Activated CD4-positive, alpha-beta T cell treated with anti-CD3 and anti-CD28 coated beads for 24 hours (primary cell): Measurements from ENCODE around the gene DDR2.

Experiments
- DNase-seq, 2 donors: peaks; one replicate each; pipeline ENCODE4 v3.0.0-alpha.2; 2020; ENCODE audit warnings: low read depth in 2 of 2

Gene DDR2

GRCh38 chr1:162696286-162696862 is 64.1 kb downstream of the DDR2 start:
- DNase-seq, result no peak

- no peak for DNase-seq
Measured at GRCh38 chr1:162697140-162697895, 65.1 kb downstream of the DDR2 start.

- no peak for DNase-seq
Measured at GRCh38 chr1:162699366-162699765, 67.1 kb downstream of the DDR2 start.

GRCh38 chr1:162700131-162700530 is 67.9 kb downstream of the DDR2 start:
- no peak for DNase-seq

GRCh38 chr1:162701286-162701685 is 69.0 kb downstream of the DDR2 start:
- DNase-seq, result no peak

- DNase-seq, result no peak
Measured at GRCh38 chr1:162702628-162703027, 70.4 kb downstream of the DDR2 start.

- DNase-seq, result no peak
Measured at GRCh38 chr1:162703708-162704107, 71.4 kb downstream of the DDR2 start.

GRCh38 chr1:162704673-162705424 is 72.6 kb downstream of the DDR2 start:
- DNase-seq, result no peak

- DNase-seq, result no peak
Measured at GRCh38 chr1:162706003-162706402, 73.7 kb downstream of the DDR2 start.

- no peak for DNase-seq
Measured at GRCh38 chr1:162706606-162707005, 74.3 kb downstream of the DDR2 start.

- no peak for DNase-seq
Measured at GRCh38 chr1:162708286-162708685, 76.0 kb downstream of the DDR2 start.

- no peak for DNase-seq
Measured at GRCh38 chr1:162709132-162709860, 77.0 kb downstream of the DDR2 start.

- no peak for DNase-seq
Measured at GRCh38 chr1:162709870-162710269, 77.6 kb downstream of the DDR2 start.

GRCh38 chr1:162710345-162710744 is 78.1 kb downstream of the DDR2 start:
- DNase-seq, result no peak

GRCh38 chr1:162710780-162711465 is 78.7 kb downstream of the DDR2 start:
- no peak for DNase-seq

GRCh38 chr1:162712317-162713029 is 80.2 kb downstream of the DDR2 start:
- no peak for DNase-seq

- no peak for DNase-seq
Measured at GRCh38 chr1:162716123-162716522, 83.9 kb downstream of the DDR2 start.

- no peak for DNase-seq
Measured at GRCh38 chr1:162716552-162716951, 84.3 kb downstream of the DDR2 start.

GRCh38 chr1:162717548-162718184 is 85.4 kb downstream of the DDR2 start:
- DNase-seq, result no peak

GRCh38 chr1:162719678-162720077 is 87.4 kb downstream of the DDR2 start:
- DNase-seq, result no peak
